Osteoblast (primary cell): ENCODE measurements around the gene DLD. TPM values are rescaled to one million over a fixed set of nuclear protein-coding genes. Genes with fewer than 3 reads are reported as not detected.

ENCODE experiments used
- DNase-seq: peaks from one replicate; pipeline ENCODE4 v3.0.0; 2011; ENCODE audit warnings: low spot score, mixed read lengths; ENCODE audit not compliant: insufficient read length; ENCODE audit errors: missing footprints
- H2AFZ ChIP-seq: 2 replicates; pipeline ENCODE4 v1.6.0; 2011; ENCODE audit warnings: mild to moderate bottlenecking, low read length
- H3K27ac ChIP-seq: 2 replicates; pipeline ENCODE4 v1.5.1; 2011; ENCODE audit warnings: mild to moderate bottlenecking, low read depth, low read length, moderate library complexity
- H3K27me3 ChIP-seq: 2 replicates; pipeline ENCODE4 v1.6.0; 2012; ENCODE audit warnings: mild to moderate bottlenecking, control low read depth, inconsistent platforms, low read length, moderate library complexity; ENCODE audit not compliant: insufficient read depth
- H3K36me3 ChIP-seq: 2 replicates; pipeline ENCODE4 v1.5.1; 2011; ENCODE audit warnings: mild to moderate bottlenecking, low read length, control low read depth, moderate library complexity; ENCODE audit not compliant: insufficient read depth
- H3K4me1 ChIP-seq: 2 replicates; pipeline ENCODE4 v1.5.1; 2011; ENCODE audit warnings: mild to moderate bottlenecking, low read length, control low read depth, moderate library complexity; ENCODE audit not compliant: insufficient read depth
- H3K4me2 ChIP-seq: 2 replicates; pipeline ENCODE4 v1.6.0; 2011; ENCODE audit warnings: mild to moderate bottlenecking, low read length; ENCODE audit not compliant: insufficient read depth
- H3K4me3 ChIP-seq: fragments of 200-600 bp; sonication (generic); 3 replicates; pipeline ENCODE4 v1.5.1; 2012; ENCODE audit warnings: mild to moderate bottlenecking, low read length, inconsistent platforms; ENCODE audit not compliant: insufficient read depth
- H3K79me2 ChIP-seq: 2 replicates; pipeline ENCODE4 v1.6.0; 2012; ENCODE audit warnings: mild to moderate bottlenecking, low read length, control low read depth, inconsistent platforms; ENCODE audit not compliant: insufficient read depth
- H3K9me3 ChIP-seq: 2 replicates; pipeline ENCODE4 v1.5.1; 2011; ENCODE audit warnings: low read depth, low read length, control low read depth
- H4K20me1 ChIP-seq: 2 replicates; pipeline ENCODE4 v1.6.0; 2012; ENCODE audit warnings: mild to moderate bottlenecking, low read length, control low read depth; ENCODE audit not compliant: insufficient read depth
- CTCF ChIP-seq: IDR thresholded peaks from 2 replicates; pipeline ENCODE4 v1.5.1; 2011; ENCODE audit warnings: mild to moderate bottlenecking, low read depth, low read length, moderate library complexity; ENCODE audit errors: extremely low read depth
- total RNA-seq: library from RNA; depleted of rRNA; stranded (reverse); fragments of >200 nt; gene quantifications from 2 replicates; pipeline ENCODE4 v1.2.3, GENCODE V29; 2012

The DLD gene
- total RNA-seq, 1 donor: 53.6 TPM

- Histone ChIP-seq H3K4me3 (no peak overlapping the region), H3K27ac (no peak overlapping the region), H4K20me1 (no peaks in the 10 kb centered on the region), H3K27me3 (no peaks in the 10 kb centered on the region), H3K9me3 (no peaks in the 10 kb centered on the region), H3K4me1 (no peaks in the 10 kb centered on the region), H3K79me2 (peaks cover 34% of the 10 kb centered on the region), H3K36me3 (peaks cover 51% of the 10 kb centered on the region), H3K4me2 (no peak overlapping the region), H2AFZ (no peak overlapping the region)
- DNase-seq: no peak
- TF ChIP-seq CTCF: no peak
These were observed 21.0 kb downstream of the DLD start for GRCh38 chr7:107911981-107912380.

- no peak for TF ChIP-seq CTCF
- H3K4me2 ChIP-seq: no peak overlapping the region
- H4K20me1 ChIP-seq: no peaks in the 10 kb centered on the region
- H3K79me2 ChIP-seq: peaks cover 30% of the 10 kb centered on the region
- DNase-seq: no peak
- H3K36me3 ChIP-seq: peaks cover 55% of the 10 kb centered on the region
- H3K27me3 ChIP-seq: no peaks in the 10 kb centered on the region
- H3K4me3 ChIP-seq: no peak overlapping the region
- H3K9me3 ChIP-seq: no peaks in the 10 kb centered on the region
- H3K27ac ChIP-seq: no peak overlapping the region
- no peak overlapping the region for H2AFZ ChIP-seq
- H3K4me1 ChIP-seq: no peaks in the 10 kb centered on the region
These were observed 22.9 kb downstream of the DLD start for GRCh38 chr7:107913851-107914250.

GRCh38 chr7:107914831-107915230 is 23.8 kb downstream of the DLD start:
- H4K20me1 ChIP-seq: no peaks in the 10 kb centered on the region
- no peak overlapping the region for H3K4me3 ChIP-seq
- no peak overlapping the region for H3K4me2 ChIP-seq
- no peak for DNase-seq
- no peak overlapping the region for H2AFZ ChIP-seq
- no peaks in the 10 kb centered on the region for H3K4me1 ChIP-seq
- no peak overlapping the region for H3K27ac ChIP-seq
- TF ChIP-seq CTCF: no peak
- H3K79me2 ChIP-seq: peaks cover 30% of the 10 kb centered on the region
- H3K27me3 ChIP-seq: no peaks in the 10 kb centered on the region
- no peaks in the 10 kb centered on the region for H3K9me3 ChIP-seq
- H3K36me3 ChIP-seq: peaks cover 55% of the 10 kb centered on the region

GRCh38 chr7:107915541-107915940 is 24.6 kb downstream of the DLD start:
- TF ChIP-seq CTCF: no peak
- Histone ChIP-seq H3K27me3 (no peaks in the 10 kb centered on the region), H3K79me2 (peaks cover 28% of the 10 kb centered on the region), H3K4me1 (peaks cover 6% of the 10 kb centered on the region), H4K20me1 (no peaks in the 10 kb centered on the region), H2AFZ (no peak overlapping the region), H3K9me3 (no peaks in the 10 kb centered on the region), H3K4me3 (no peak overlapping the region), H3K27ac (no peak overlapping the region), H3K4me2 (no peak overlapping the region), H3K36me3 (peaks cover 55% of the 10 kb centered on the region)
- no peak for DNase-seq
